ENCODE results near the gene MAD2L1.

GRCh38 chr4:120109406-120109805 is 42.8 kb upstream of the MAD2L1 start:
- TF ChIP-seq MAX (IDR thresholded peaks at IDR 0.05) (no peak), EP300 (IDR thresholded peaks at IDR 0.05; ENCODE audit: borderline replicate concordance) (no peak), EGR1 (IDR thresholded peaks at IDR 0.05) (no peak), TEAD4 (IDR thresholded peaks at IDR 0.05) (no peak), ZBTB7A (IDR thresholded peaks at IDR 0.05; ENCODE audit: low read depth) (no peak), CEBPB (IDR thresholded peaks at IDR 0.05) (no peak), RAD21 (IDR thresholded peaks at IDR 0.05; ENCODE audit: low read depth) (no peak), TCF12 (IDR thresholded peaks at IDR 0.05; ENCODE audit: low read depth) (no peak), USF1 (IDR thresholded peaks at IDR 0.05) (no peak), FOXM1 (IDR thresholded peaks at IDR 0.05; ENCODE audit: borderline replicate concordance, low read depth) (no peak), NFIC (IDR thresholded peaks at IDR 0.05) (no peak), TAF1 (IDR thresholded peaks at IDR 0.05; ENCODE audit: low read depth) (no peak), YY1 (IDR thresholded peaks at IDR 0.05; ENCODE audit: low read depth) (no peak)
- TF ChIP-seq, protein P1, sequence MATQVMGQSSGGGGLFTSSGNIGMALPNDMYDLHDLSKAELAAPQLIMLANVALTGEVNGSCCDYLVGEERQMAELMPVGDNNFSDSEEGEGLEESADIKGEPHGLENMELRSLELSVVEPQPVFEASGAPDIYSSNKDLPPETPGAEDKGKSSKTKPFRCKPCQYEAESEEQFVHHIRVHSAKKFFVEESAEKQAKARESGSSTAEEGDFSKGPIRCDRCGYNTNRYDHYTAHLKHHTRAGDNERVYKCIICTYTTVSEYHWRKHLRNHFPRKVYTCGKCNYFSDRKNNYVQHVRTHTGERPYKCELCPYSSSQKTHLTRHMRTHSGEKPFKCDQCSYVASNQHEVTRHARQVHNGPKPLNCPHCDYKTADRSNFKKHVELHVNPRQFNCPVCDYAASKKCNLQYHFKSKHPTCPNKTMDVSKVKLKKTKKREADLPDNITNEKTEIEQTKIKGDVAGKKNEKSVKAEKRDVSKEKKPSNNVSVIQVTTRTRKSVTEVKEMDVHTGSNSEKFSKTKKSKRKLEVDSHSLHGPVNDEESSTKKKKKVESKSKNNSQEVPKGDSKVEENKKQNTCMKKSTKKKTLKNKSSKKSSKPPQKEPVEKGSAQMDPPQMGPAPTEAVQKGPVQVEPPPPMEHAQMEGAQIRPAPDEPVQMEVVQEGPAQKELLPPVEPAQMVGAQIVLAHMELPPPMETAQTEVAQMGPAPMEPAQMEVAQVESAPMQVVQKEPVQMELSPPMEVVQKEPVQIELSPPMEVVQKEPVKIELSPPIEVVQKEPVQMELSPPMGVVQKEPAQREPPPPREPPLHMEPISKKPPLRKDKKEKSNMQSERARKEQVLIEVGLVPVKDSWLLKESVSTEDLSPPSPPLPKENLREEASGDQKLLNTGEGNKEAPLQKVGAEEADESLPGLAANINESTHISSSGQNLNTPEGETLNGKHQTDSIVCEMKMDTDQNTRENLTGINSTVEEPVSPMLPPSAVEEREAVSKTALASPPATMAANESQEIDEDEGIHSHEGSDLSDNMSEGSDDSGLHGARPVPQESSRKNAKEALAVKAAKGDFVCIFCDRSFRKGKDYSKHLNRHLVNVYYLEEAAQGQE (IDR thresholded peaks at IDR 0.05; ENCODE audit: low read depth) = no peak
